Measurements from ENCODE around the gene TUBA4A.
A peak's percentile ranks its signal among the peaks of the same experiment; 100 is the strongest.

TUBA4A gene

DNA sequence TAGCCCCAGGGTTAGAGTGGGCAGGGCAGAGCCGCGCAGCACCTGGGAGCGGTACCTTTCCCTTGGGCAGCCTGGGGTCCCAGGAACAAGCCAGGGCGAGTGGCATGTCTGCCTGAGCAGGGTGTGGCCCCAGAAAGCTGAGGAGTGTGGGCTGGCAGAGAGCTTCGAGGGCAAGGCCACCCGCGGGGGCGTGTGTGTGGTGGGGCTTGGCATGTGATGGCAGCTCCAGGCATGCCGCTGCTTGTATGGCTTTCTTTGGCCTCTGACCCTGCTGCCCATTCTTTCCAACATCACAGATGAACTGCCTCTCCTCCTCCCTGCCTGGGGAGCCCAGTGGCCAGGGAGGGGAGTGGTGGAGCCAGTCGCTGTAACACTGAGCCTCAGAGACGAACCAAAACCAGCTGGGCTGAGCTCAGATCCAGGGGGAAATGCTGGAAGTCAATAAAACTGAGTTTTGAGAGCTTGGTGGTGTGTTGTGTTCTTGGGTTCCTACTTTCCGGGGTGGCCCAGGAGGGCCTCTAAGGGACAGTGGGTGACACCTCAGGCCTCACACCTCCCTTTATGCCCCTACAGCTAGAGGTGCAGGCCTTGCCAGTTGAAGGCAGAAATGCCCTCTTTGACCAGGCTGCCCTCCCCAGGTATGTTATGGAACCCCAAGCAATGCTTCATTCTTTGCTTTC lies 32.9 kb upstream of the TUBA4A start:
- TF ChIP-seq, protein P1, sequence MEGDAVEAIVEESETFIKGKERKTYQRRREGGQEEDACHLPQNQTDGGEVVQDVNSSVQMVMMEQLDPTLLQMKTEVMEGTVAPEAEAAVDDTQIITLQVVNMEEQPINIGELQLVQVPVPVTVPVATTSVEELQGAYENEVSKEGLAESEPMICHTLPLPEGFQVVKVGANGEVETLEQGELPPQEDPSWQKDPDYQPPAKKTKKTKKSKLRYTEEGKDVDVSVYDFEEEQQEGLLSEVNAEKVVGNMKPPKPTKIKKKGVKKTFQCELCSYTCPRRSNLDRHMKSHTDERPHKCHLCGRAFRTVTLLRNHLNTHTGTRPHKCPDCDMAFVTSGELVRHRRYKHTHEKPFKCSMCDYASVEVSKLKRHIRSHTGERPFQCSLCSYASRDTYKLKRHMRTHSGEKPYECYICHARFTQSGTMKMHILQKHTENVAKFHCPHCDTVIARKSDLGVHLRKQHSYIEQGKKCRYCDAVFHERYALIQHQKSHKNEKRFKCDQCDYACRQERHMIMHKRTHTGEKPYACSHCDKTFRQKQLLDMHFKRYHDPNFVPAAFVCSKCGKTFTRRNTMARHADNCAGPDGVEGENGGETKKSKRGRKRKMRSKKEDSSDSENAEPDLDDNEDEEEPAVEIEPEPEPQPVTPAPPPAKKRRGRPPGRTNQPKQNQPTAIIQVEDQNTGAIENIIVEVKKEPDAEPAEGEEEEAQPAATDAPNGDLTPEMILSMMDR (conservative IDR thresholded peaks at IDR 0.05; ENCODE audit: control insufficient read depth, insufficient read depth, low read depth, low read length), result no peak
- DNase-seq (ENCODE audit: low read depth), result peak; percentile 27
- H3K4me3 ChIP-seq (ENCODE audit: control insufficient read depth, low read depth, low read length), result no peak overlapping the region

DNA sequence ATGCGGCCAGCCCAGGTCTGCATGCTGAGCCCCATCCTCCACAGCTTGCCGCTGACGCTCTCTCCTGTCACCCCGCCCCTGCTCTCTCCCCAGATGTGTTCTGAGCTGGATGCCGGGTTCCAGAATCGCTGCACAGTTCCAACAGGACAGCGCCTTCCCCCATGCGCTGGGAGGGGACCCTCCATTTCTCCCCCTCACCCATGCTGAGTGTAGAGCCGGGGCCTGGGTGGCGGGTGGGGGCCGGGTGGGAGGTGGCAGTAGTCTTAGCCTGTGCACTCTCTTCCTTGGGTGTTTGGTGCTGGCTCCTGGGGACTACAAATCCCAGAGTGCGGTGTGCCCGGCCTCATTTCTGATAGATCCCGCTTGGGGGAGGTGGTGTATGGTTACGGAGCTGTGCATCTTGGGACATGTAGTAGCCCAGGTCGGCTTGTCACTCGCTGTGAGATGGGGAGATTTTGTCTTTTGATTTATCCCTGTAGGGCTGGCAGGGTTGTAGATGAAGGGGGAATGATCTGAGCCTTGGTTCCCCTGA lies 32.2 kb upstream of the TUBA4A start:
- peak; percentile 81 for DNase-seq (ENCODE audit: low read depth)
- TF ChIP-seq, protein P1 (conservative IDR thresholded peaks at IDR 0.05; ENCODE audit: control insufficient read depth, insufficient read depth, low read depth, low read length), result no peak
- no peak overlapping the region for H3K4me3 ChIP-seq (ENCODE audit: control insufficient read depth, low read depth, low read length)

DNA sequence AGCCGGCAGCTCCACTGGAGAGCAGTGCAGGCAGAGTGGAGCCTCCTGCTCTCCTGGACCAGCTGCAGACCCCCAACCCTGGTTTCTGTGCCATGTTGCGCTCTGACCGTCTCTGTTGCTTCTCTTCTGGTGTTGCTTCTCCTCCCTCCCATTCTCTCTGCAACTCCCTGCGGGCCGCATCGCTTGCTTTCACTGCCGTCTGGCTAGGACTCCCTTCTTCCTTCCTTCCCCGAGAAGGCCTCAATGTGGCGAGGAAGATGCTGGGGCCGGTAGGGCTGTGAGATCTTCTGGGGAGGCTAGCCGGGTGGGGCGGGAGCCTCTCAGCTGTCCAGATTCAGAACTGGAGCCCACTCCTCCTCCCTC lies 31.6 kb upstream of the TUBA4A start:
- H3K4me3 ChIP-seq (ENCODE audit: control insufficient read depth, low read depth, low read length), result no peak overlapping the region
- TF ChIP-seq, protein P1 (conservative IDR thresholded peaks at IDR 0.05; ENCODE audit: control insufficient read depth, insufficient read depth, low read depth, low read length), result no peak
- no peak for DNase-seq (ENCODE audit: low read depth)

DNA sequence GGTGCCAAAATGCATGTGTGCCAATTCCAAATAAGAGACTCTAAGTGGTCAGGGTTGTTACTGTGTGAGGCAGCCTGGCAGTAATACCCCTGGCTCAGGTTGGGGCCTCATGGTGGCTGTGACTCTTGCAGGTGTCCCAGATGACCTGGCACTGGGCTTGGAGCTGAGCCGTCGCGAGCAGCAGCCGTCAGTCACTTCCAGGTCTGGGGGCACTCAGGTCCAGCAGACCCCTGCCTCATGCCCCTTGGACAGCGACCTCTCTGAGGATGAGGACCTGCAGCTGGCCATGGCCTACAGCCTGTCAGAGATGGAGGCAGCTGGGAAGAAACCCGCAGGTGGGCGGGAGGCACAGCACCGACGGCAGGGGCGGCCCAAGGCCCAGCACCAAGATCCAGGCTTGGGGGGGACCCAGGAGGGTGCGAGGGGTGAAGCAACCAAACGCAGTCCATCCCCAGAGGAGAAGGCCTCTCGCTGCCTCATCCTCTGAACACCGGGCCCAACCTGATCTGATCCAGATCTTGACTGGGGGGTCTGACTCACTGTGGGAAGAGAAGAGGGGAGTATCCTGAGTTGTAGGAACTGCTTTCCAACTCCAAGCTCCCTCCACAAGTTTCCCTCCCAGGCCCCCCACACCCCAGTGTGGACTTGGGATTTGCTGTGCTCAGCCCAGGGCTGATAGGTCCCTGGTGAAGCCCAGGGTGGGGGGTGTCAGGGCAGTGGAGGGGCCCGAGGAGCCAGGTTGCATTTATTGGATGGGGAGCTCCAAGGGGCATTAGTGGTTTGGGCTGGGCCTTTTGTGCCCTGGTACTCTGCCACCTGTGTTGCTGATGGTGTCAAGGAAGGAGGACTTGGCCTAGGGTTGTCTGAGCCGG lies 31.0 kb upstream of the TUBA4A start:
- TF ChIP-seq, protein P1 (conservative IDR thresholded peaks at IDR 0.05; ENCODE audit: control insufficient read depth, insufficient read depth, low read depth, low read length), result no peak
- DNase-seq (ENCODE audit: low read depth), result peak; percentile 58
- H3K4me3 ChIP-seq (ENCODE audit: control insufficient read depth, low read depth, low read length), result no peak overlapping the region

DNA sequence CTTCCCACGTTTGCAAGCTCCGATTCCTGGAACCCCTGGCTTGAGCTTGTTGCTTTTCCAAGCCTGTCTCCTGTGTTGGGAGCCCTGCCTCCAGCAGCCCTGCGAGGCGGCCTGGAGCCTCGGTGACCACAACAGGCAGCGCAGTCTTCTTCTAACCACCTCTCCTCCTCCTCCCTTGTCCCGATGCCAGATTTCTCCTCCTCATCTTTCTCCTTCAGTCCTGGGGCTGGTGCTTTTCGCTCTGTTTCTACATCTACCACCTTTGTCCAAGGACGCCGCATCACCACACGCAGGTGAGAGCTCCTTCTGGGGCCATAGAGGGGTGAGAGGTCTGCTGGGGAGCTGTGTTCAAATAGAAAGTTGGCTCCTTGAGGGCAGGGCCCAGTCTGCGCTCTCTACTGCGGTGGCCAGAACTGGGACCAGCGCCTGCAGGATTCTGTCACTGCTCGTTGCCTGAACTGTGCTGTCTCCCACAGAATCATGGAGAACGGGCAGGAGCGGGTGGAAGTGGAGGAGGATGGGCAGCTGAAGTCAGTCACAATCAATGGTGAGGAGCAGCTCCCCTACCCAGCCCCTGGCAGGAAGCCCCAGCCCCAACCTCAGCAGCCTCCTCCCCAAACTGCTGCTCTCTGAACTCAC lies 29.3 kb upstream of the TUBA4A start:
- TF ChIP-seq, protein P1 (conservative IDR thresholded peaks at IDR 0.05; ENCODE audit: control insufficient read depth, insufficient read depth, low read depth, low read length), result no peak
- no peak overlapping the region for H3K4me3 ChIP-seq (ENCODE audit: control insufficient read depth, low read depth, low read length)
- DNase-seq (ENCODE audit: low read depth), result no peak

DNA sequence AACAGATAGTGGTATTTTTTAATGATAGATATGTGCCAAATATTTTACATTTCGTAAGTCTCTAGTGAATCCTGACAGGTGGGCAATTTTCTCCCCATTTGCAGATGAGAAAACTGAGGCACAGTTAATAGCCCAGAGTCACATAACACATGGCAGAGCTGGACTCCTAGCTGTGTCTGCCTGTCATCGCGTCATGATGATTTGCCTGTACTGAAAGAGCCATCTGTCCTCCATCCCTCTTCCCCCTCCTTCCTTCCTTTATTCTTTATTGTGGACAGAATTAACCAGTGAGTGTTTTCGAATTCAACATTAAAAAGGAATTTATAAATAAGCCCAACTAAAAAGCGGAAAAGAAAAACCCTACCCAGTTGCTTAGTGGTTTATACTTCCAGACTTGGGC lies 28.7 kb upstream of the TUBA4A start:
- DNase-seq (ENCODE audit: low read depth), result no peak
- TF ChIP-seq, protein P1 (conservative IDR thresholded peaks at IDR 0.05; ENCODE audit: control insufficient read depth, insufficient read depth, low read depth, low read length), result no peak
- no peak overlapping the region for H3K4me3 ChIP-seq (ENCODE audit: control insufficient read depth, low read depth, low read length)

Measured in fibroblast of mammary gland (primary cell).